ENCODE data around the gene RGL1. TPM values are rescaled to one million over a fixed set of nuclear protein-coding genes. Genes with fewer than 3 reads are reported as not detected.

The RGL1 gene
- total and polyA plus RNA-seq, 9 of the 15 experiments (the other 6 are each of a cell fraction or from before 2014, with no cell fraction given), result under 0.01 to 0.07 (median 0.04) TPM

DNA sequence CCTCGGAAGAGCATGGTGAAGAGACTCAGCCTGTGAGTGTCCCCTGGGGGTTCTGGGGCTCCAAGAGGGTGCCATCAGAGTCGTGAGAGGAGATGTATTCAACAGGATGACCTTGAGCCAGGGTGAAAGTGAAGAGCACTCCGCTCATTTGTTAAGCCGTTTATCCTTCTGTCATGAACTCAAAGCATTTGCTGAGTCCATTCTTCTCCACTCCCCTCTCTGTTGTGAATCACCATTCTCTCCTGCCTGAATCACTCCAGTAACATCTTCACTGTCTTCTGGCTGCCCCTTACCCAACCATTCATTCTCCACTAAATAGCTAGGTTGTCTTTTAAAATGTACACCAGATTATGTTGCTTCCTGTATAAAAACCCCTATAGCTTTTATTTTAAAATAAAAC lies 102.2 kb downstream of the RGL1 start (continued):
- TF ChIP-seq, protein P1, sequence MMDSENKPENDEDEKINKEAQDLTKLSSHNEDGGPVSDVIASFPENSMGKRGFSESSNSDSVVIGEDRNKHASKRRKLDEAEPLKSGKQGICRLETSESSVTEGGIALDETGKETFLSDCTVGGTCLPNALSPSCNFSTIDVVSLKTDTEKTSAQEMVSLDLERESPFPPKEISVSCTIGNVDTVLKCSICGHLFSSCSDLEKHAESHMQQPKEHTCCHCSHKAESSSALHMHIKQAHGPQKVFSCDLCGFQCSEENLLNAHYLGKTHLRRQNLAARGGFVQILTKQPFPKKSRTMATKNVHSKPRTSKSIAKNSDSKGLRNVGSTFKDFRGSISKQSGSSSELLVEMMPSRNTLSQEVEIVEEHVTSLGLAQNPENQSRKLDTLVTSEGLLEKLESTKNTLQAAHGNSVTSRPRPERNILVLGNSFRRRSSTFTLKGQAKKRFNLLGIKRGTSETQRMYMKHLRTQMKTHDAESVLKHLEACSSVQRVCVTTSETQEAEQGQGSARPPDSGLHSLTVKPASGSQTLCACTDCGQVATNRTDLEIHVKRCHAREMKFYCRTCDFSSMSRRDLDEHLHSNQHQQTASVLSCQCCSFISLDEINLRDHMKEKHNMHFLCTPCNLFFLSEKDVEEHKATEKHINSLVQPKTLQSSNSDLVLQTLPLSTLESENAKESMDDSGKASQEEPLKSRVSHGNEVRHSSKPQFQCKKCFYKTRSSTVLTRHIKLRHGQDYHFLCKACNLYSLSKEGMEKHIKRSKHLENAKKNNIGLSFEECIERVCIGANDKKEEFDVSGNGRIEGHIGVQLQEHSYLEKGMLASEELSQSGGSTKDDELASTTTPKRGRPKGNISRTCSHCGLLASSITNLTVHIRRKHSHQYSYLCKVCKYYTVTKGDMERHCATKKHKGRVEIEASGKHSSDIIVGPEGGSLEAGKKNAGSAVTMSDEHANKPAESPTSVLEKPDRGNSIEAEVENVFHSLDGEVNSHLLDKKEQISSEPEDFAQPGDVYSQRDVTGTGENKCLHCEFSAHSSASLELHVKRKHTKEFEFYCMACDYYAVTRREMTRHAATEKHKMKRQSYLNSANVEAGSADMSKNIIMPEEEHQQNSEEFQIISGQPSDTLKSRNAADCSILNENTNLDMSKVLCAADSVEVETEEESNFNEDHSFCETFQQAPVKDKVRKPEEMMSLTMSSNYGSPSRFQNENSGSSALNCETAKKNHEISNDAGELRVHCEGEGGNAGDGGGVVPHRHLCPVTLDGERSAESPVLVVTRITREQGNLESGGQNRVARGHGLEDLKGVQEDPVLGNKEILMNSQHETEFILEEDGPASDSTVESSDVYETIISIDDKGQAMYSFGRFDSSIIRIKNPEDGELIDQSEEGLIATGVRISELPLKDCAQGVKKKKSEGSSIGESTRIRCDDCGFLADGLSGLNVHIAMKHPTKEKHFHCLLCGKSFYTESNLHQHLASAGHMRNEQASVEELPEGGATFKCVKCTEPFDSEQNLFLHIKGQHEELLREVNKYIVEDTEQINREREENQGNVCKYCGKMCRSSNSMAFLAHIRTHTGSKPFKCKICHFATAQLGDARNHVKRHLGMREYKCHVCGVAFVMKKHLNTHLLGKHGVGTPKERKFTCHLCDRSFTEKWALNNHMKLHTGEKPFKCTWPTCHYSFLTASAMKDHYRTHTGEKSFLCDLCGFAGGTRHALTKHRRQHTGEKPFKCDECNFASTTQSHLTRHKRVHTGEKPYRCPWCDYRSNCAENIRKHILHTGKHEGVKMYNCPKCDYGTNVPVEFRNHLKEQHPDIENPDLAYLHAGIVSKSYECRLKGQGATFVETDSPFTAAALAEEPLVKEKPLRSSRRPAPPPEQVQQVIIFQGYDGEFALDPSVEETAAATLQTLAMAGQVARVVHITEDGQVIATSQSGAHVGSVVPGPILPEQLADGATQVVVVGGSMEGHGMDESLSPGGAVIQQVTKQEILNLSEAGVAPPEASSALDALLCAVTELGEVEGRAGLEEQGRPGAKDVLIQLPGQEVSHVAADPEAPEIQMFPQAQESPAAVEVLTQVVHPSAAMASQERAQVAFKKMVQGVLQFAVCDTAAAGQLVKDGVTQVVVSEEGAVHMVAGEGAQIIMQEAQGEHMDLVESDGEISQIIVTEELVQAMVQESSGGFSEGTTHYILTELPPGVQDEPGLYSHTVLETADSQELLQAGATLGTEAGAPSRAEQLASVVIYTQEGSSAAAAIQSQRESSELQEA (IDR thresholded peaks at IDR 0.05; ENCODE audit: low read depth), result no peak
- TF ChIP-seq RFX7 (CRISPR knock-in tag; IDR thresholded peaks at IDR 0.05), result no peak
- no peak for TF ChIP-seq CREM (IDR thresholded peaks at IDR 0.05; ENCODE audit: low read depth)
- no peak for TF ChIP-seq ERF (CRISPR knock-in tag; IDR thresholded peaks at IDR 0.05)
- TF ChIP-seq PRMT5 (CRISPR knock-in tag; IDR thresholded peaks at IDR 0.05), result no peak
- TF ChIP-seq ZNF561 (CRISPR knock-in tag; conservative IDR thresholded peaks at IDR 0.05), result no peak
- no peak for TF ChIP-seq MED1 (CRISPR knock-in tag; IDR thresholded peaks at IDR 0.05; ENCODE audit: borderline replicate concordance)
- no peak for TF ChIP-seq MTA2 (IDR thresholded peaks at IDR 0.05; ENCODE audit: low read depth)
- no peak for TF ChIP-seq RFX1 (IDR thresholded peaks at IDR 0.05)
- TF ChIP-seq CXXC5 (CRISPR knock-in tag; IDR thresholded peaks at IDR 0.05), result no peak
- no peak for TF ChIP-seq SRSF7 (optimal IDR thresholded peaks at IDR 0.05; ENCODE audit: low read depth, low read length)

All from K562 (cell line).